Keratinocyte (primary cell): ENCODE measurements around the gene ITGB3.

Source experiments
- CTCF ChIP-seq, 3 experiments: IDR thresholded peaks in 1 of 3; conservative IDR thresholded peaks in 1 of 3; optimal IDR thresholded peaks in 1 of 3; 2 replicates in 2 of 3; 3 replicates in 1 of 3; pipeline versions ENCODE3 to v1.5.1; 2011; ENCODE audit warnings: low read length in 3 of 3, mild to moderate bottlenecking in 3 of 3, moderate library complexity in 2 of 3, control low read depth in 1 of 3, inconsistent platforms in 1 of 3; ENCODE audit not compliant: insufficient read depth in 2 of 3; ENCODE audit errors: extremely low read depth in 1 of 3
- EZH2 ChIP-seq: IDR thresholded peaks from one replicate; pipeline ENCODE4 v1.6.1; 2012; ENCODE audit warnings: inconsistent platforms, mild to moderate bottlenecking, low read length, moderate library complexity

- no peak for TF ChIP-seq CTCF (optimal IDR thresholded peaks at IDR 0.05 in 1 of 3, IDR thresholded peaks at IDR 0.05 in 1 of 3, conservative IDR thresholded peaks at IDR 0.05 in 1 of 3; ENCODE audit: extremely low read depth in 1 of 3, insufficient read depth in 2 of 3, low read length in 3 of 3)
- TF ChIP-seq EZH2: no peak
Observed at GRCh38 chr17:47243737-47244598, 9.7 kb upstream of the ITGB3 start.
